GM12878 (cell line): ENCODE measurements around the gene SPRYD3. TPM values are rescaled to one million over a fixed set of nuclear protein-coding genes. Genes with fewer than 3 reads are reported as not detected.

Experiments used
- ATAC-seq: fragments of 200-7000 bp; cut with Tn5 transposase; 3 replicates; pipeline ENCODE4 v1.9.1; 2020; ENCODE audit warnings: mild to moderate bottlenecking, moderate library complexity
- BruUV-seq: library from RNA; stranded (reverse); fragments of 400-500 nt; replicated peaks from 2 replicates; lab custom pipeline; 2021; lab: Mats Ljungman, UMichigan
- CTCF ChIA-PET: fragments of 300-600 bp; sonication (Branson Sonifier 250); formaldehyde crosslinking; extraction: SDS; loops from one replicate; lab custom pipeline; 2021; ENCODE audit warnings: inconsistent platforms; lab: Yijun Ruan, JAX
- POLR2A ChIA-PET: fragments of 350-600 bp; formaldehyde crosslinking; extraction: SDS; loops from one replicate; lab custom pipeline; 2021; ENCODE audit warnings: inconsistent platforms; lab: Charles Lee
- RAD21 ChIA-PET: fragments of 300-600 bp; sonication (Branson Sonifier 250); formaldehyde crosslinking; loops from one replicate; lab custom pipeline; 2023; ENCODE audit warnings: antibody characterized with exemption; ENCODE audit not compliant: unreplicated experiment; lab: Charles Lee
- SMC1A ChIA-PET: fragments of 300-600 bp; sonication (Branson Sonifier 250); formaldehyde crosslinking; loops from one replicate; lab custom pipeline; 2023; ENCODE audit not compliant: unreplicated experiment, uncharacterized antibody; lab: Charles Lee
- DNase-seq: peaks from one replicate; pipeline ENCODE4 v3.0.0-alpha.2; 2011; ENCODE audit warnings: low read depth, low spot score
- FAIRE-seq: peaks from 3 replicates; lab custom pipeline; 2011; peaks lifted over from hg19 to GRCh38; lab: Jason Lieb, UNC
- H2AFZ ChIP-seq: 2 replicates; pipeline ENCODE4 v1.6.0; 2011; ENCODE audit warnings: low read depth, low read length, control low read depth; ENCODE audit not compliant: control insufficient read depth
- H3K27ac ChIP-seq: 2 replicates; pipeline ENCODE4 v1.5.1; 2011; ENCODE audit warnings: control low read depth; ENCODE audit not compliant: control insufficient read depth, insufficient read depth
- H3K27me3 ChIP-seq, 2 experiments: replicated peaks in 1 of 2; 2 replicates each; pipeline versions ENCODE4 v1.6.0 to v1.6.1; 2011; ENCODE audit warnings: low read length in 1 of 2; ENCODE audit not compliant: control insufficient read depth in 2 of 2, insufficient read depth in 2 of 2
- H3K36me3 ChIP-seq, 2 experiments: 2 replicates each; pipeline ENCODE4 v1.5.1; 2011; ENCODE audit warnings: low read length in 1 of 2; ENCODE audit not compliant: control insufficient read depth in 2 of 2, insufficient read depth in 2 of 2
- H3K4me1 ChIP-seq: 2 replicates; pipeline ENCODE4 v1.6.1; 2011; ENCODE audit warnings: mild to moderate bottlenecking, low read length, moderate library complexity, mixed read lengths; ENCODE audit not compliant: control insufficient read depth, insufficient read depth
- H3K4me2 ChIP-seq: 2 replicates; pipeline ENCODE4 v1.6.0; 2011; ENCODE audit warnings: control low read depth; ENCODE audit not compliant: control insufficient read depth, insufficient read depth
- H3K4me3 ChIP-seq: fragments of 200-600 bp; sonication (generic); 2 replicates; pipeline ENCODE4 v1.5.1; 2016
- H3K79me2 ChIP-seq: 2 replicates; pipeline ENCODE4 v1.6.0; 2011; ENCODE audit warnings: low read length; ENCODE audit not compliant: control insufficient read depth, insufficient read depth
- H3K9ac ChIP-seq: 2 replicates; pipeline ENCODE4 v1.8.0; 2011; ENCODE audit warnings: low read length, control low read depth, mixed read lengths; ENCODE audit not compliant: control insufficient read depth, insufficient read depth
- H3K9me3 ChIP-seq: replicated peaks from 3 replicates; pipeline ENCODE4 v1.5.1; 2011; ENCODE audit warnings: mild to moderate bottlenecking, low read length; ENCODE audit not compliant: control insufficient read depth, insufficient read depth
- H4K20me1 ChIP-seq: 2 replicates; pipeline ENCODE4 v1.6.0; 2011; ENCODE audit not compliant: control insufficient read depth, insufficient read depth
- DPF2 ChIP-seq: fragments of 450-650 bp; IDR thresholded peaks from 2 replicates; pipeline ENCODE4 v1.6.1; 2017; ENCODE audit warnings: mild to moderate bottlenecking
- EED ChIP-seq: sonication (generic); IDR thresholded peaks from 2 replicates; pipeline ENCODE4 v1.6.1; 2016; ENCODE audit warnings: antibody characterized with exemption, low read depth
- IKZF2 ChIP-seq, 2 experiments: fragments of 450-650 bp; IDR thresholded peaks; 2 replicates each; pipeline ENCODE4 v1.6.1; 2017; ENCODE audit warnings: mild to moderate bottlenecking in 2 of 2, moderate library complexity in 2 of 2
- KDM1A ChIP-seq: fragments of 200-600 bp; sonication (generic); IDR thresholded peaks from 2 replicates; pipeline ENCODE4 v1.6.1; 2016; ENCODE audit warnings: borderline replicate concordance
- PAX8 ChIP-seq: fragments of 450-650 bp; IDR thresholded peaks from 2 replicates; pipeline ENCODE4 v1.6.1; 2017; ENCODE audit warnings: mild to moderate bottlenecking, moderate library complexity
- SMAD1 ChIP-seq: fragments of 450-650 bp; IDR thresholded peaks from 2 replicates; pipeline ENCODE4 v1.6.1; 2018; ENCODE audit warnings: mild to moderate bottlenecking, low read depth; ENCODE audit not compliant: partially characterized antibody
- WGBS: methylation state at CpG from one replicate; pipeline ENCODE4 v1.1.6; 2016; ENCODE audit warnings: low lambda C conversion rate; ENCODE audit not compliant: insufficient replicate concordance, insufficient coverage; ENCODE audit errors: missing lambda C conversion rate; 5-methylcytosine and 5-hydroxymethylcytosine counted together
- in situ Hi-C: fragments of 300-500 bp; cut with MboI; formaldehyde crosslinking; loops from 9 replicates; pipeline ENCODE4 v1.14.3; 2018; ENCODE audit warnings: mixed read lengths
- intact Hi-C: fragments of 100-400 bp; cut with micrococcal nuclease; formaldehyde crosslinking; loops from one replicate; pipeline ENCODE4 v1.14.2; 2022; ENCODE audit not compliant: unreplicated experiment
- polyA plus RNA-seq, 11 experiments: library from polyadenylated mRNA; depleted of rRNA in 4 of 11; unstranded in 6 of 11; stranded (reverse) in 5 of 11; fragments of >200 nt; fragmentation: Nextera tagmentation in 4 of 11; fragmentation: Illumina TruSeq in 1 of 11; extraction: Ambion mirVana in 4 of 11; extraction: Trizol in 1 of 11; gene quantifications; 1 replicate in 1 of 11; 2 replicates in 10 of 11; pipeline versions ENCODE4 v1.2.1 to v1.2.3, GENCODE V29; 2011 to 2016; ENCODE audit warnings: inconsistent platforms in 2 of 11, missing spikeins in 2 of 11, low read depth in 1 of 11
- total RNA-seq, 4 experiments: library from RNA; depleted of rRNA in 3 of 4; stranded (reverse); fragments of >200 nt in 3 of 4; fragmentation: Illumina TruSeq in 1 of 4; extraction: Trizol in 1 of 4; gene quantifications; 2 replicates each; pipeline versions ENCODE4 v1.2.1 to v1.2.3, GENCODE V29; 2013 to 2021
- TF ChIP-seq, protein P1 (sequence below): fragments of 450-650 bp; IDR thresholded peaks from 2 replicates; pipeline ENCODE4 v1.6.1; 2017; ENCODE audit warnings: mild to moderate bottlenecking, low read depth, inconsistent platforms; ENCODE audit not compliant: poor library complexity, severe bottlenecking
- TF ChIP-seq, protein P2 (sequence below): fragments of 450-650 bp; formaldehyde crosslinking; IDR thresholded peaks from 2 replicates; pipeline ENCODE4 v1.4.0; 2020; ENCODE audit warnings: mild to moderate bottlenecking, moderate library complexity

Gene SPRYD3
- total and polyA plus RNA-seq, 10 of the 15 experiments (the other 5 are each of a cell fraction or from before 2014, with no cell fraction given) = 2.3 to 26.4 (median 20.2) TPM

DNA sequence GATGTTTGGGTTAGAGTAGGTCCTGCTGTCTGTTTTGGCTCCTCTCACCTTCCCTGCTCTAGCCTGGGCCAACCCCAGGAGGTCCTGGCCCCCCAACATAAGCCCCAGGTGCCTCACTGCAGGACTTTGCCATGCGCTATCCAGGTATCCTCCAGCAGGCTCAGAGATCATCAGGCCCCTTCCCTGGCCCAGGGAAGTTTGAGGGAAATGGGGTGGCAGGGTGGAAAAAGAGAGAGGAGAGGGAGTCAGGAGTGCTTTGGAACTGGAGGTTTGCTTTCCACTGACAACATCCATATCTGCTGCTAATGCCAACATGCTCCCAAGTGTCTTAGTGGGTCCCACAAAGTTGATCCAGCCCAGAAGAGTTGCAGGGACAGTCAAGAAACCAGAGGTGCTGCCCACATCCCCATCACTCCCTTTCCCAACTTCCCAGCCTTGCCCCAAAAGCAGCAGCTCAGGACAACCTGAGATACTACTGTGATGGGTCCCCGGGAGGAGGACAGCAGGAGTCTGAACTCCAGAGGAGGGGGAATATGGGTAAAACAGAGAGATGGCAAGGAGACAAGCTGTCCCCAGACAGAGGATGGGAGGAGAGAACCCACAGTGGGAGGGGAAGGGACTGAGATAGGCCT lies 28.6 kb downstream of the SPRYD3 start:
- Histone ChIP-seq H4K20me1 (no peaks in the 10 kb centered on the region; the same call in 1 of the 2 replicates), H3K79me2 (no peaks in the 10 kb centered on the region), H2AFZ (no peak overlapping the region), H3K4me3 (no peak overlapping the region), H3K27ac (no peak overlapping the region), H3K4me1 (peaks cover 21% of the 10 kb centered on the region), H3K9me3 (no peaks in the 10 kb centered on the region), H3K36me3 (no peaks in the 10 kb centered on the region), H3K4me2 (no peak overlapping the region), H3K27me3 (no peaks in the 10 kb centered on the region), H3K9ac (no peak overlapping the region)
- CTCF ChIA-PET = interaction anchor here (0.9 to 1.5 kb wide), 5 partner anchors 10 to 49 kb away, joined by 3 to 6 read pairs (median 4); partner anchors contain the start of gene SPRYD3
- in situ Hi-C loops (no loop called here), intact Hi-C loops (loop anchor here (5.0 kb wide), 1 partner anchor 47 kb away; the partner anchor contains the start of gene IGFBP6)
- 46% methylated on average over 2 of the region's 2 CpGs for WGBS
- RAD21 ChIA-PET = no interaction called here
- no peak for DNase-seq
- no peak for ATAC-seq
- no TSS peak for BruUV-seq
- SMC1A ChIA-PET = interaction anchor here (1.2 kb wide), 1 partner anchor 49 kb away, joined by 3 read pairs; no protein-coding TSS in a partner anchor
- TF ChIP-seq KDM1A (no peak), SMAD1 (no peak)
- no peak for FAIRE-seq
- POLR2A ChIA-PET = interaction anchor here (0.7 to 1.0 kb wide), 2 partner anchors 130 to 269 kb away, joined by 3 to 4 read pairs; no protein-coding TSS in a partner anchor

DNA sequence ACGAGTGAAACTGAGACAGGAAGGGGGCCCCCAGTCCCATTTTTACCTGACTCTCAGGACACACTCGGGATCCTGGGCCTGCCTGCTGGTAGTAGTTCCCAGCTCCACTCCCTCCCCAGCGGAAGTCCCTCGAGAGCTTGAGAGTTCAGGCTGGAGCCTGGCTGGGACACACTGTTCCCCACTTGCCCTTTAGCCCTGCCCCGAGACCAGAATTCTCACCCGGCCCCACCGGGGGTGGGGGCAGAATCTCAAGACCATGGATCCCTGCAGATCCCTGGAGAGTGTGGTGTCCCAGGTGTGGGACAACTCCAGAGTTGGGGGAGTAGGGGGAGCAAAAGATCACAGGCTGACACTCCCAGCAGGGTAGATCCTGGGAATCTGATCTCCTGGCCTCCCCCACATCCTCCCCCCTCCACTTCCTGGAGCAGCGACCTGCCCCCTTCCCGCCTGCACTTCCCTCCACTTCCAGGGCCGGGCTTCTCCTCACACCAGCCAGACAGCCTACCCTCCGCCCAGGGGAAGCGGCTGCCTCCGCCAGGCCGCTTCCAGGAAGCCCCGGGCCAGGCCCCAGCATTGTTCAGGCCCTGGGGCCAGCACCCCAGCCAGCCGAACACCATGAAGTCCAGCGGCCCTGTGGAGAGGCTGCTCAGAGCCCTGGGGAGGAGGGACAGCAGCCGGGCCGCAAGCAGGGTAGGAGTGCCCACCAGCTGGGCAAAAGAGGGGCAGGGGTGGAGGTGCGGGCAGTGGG lies 29.4 kb downstream of the SPRYD3 start, which contains the start of gene TNS2:
Gene TNS2, plus strand, starts transcription at position 495 of the 748 bp plus-strand sequence. Its CDS starts 121 bp downstream, at position 616.
- Histone ChIP-seq H3K4me1 (peaks cover 21% of the 10 kb centered on the region), H3K9ac (no peak within 1 kb of the TSS), H3K27ac (no peak within 1 kb of the TSS), H3K4me3 (no peak within 1 kb of the TSS), H3K79me2 (no peaks in the 10 kb centered on the region), H3K4me2 (no peak within 1 kb of the TSS), H4K20me1 (no peaks in the 10 kb centered on the region; the same call in 1 of the 2 replicates), H3K36me3 (no peaks in the 10 kb centered on the region), H3K27me3 (no peaks in the 10 kb centered on the region), H2AFZ (no peak within 1 kb of the TSS), H3K9me3 (no peaks in the 10 kb centered on the region)
- ChIA-PET SMC1A (interaction anchor here (1.1 kb wide), 1 partner anchor 53 kb away, joined by 3 read pairs; no protein-coding TSS in a partner anchor), CTCF (interaction anchor here (1.0 to 2.1 kb wide), 3 partner anchors 12 to 49 kb away, joined by 3 to 12 read pairs (median 4); partner anchors contain the start of gene SPRYD3), POLR2A (no interaction called here), RAD21 (interaction anchor here (1.2 kb wide), 1 partner anchor 35 kb away, joined by 4 read pairs; no protein-coding TSS in a partner anchor)
- no peak for FAIRE-seq
- no TSS peak for BruUV-seq
- intact Hi-C loops (loop anchor here (5.0 kb wide), 1 partner anchor 48 kb away; the partner anchor contains the start of gene IGFBP6), in situ Hi-C loops (no loop called here)
- DNase-seq = no peak
- no peak for ATAC-seq
- WGBS = 54% methylated on average over 17 of the region's 20 CpGs
- TF ChIP-seq IKZF2 (IDR thresholded peaks at IDR 0.05) = no peak
- TF ChIP-seq, protein P1, sequence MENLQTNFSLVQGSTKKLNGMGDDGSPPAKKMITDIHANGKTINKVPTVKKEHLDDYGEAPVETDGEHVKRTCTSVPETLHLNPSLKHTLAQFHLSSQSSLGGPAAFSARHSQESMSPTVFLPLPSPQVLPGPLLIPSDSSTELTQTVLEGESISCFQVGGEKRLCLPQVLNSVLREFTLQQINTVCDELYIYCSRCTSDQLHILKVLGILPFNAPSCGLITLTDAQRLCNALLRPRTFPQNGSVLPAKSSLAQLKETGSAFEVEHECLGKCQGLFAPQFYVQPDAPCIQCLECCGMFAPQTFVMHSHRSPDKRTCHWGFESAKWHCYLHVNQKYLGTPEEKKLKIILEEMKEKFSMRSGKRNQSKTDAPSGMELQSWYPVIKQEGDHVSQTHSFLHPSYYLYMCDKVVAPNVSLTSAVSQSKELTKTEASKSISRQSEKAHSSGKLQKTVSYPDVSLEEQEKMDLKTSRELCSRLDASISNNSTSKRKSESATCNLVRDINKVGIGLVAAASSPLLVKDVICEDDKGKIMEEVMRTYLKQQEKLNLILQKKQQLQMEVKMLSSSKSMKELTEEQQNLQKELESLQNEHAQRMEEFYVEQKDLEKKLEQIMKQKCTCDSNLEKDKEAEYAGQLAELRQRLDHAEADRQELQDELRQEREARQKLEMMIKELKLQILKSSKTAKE = no peak
- TF ChIP-seq EED = no peak
- no peak for TF ChIP-seq KDM1A
- no peak for TF ChIP-seq DPF2
- TF ChIP-seq, protein P2, sequence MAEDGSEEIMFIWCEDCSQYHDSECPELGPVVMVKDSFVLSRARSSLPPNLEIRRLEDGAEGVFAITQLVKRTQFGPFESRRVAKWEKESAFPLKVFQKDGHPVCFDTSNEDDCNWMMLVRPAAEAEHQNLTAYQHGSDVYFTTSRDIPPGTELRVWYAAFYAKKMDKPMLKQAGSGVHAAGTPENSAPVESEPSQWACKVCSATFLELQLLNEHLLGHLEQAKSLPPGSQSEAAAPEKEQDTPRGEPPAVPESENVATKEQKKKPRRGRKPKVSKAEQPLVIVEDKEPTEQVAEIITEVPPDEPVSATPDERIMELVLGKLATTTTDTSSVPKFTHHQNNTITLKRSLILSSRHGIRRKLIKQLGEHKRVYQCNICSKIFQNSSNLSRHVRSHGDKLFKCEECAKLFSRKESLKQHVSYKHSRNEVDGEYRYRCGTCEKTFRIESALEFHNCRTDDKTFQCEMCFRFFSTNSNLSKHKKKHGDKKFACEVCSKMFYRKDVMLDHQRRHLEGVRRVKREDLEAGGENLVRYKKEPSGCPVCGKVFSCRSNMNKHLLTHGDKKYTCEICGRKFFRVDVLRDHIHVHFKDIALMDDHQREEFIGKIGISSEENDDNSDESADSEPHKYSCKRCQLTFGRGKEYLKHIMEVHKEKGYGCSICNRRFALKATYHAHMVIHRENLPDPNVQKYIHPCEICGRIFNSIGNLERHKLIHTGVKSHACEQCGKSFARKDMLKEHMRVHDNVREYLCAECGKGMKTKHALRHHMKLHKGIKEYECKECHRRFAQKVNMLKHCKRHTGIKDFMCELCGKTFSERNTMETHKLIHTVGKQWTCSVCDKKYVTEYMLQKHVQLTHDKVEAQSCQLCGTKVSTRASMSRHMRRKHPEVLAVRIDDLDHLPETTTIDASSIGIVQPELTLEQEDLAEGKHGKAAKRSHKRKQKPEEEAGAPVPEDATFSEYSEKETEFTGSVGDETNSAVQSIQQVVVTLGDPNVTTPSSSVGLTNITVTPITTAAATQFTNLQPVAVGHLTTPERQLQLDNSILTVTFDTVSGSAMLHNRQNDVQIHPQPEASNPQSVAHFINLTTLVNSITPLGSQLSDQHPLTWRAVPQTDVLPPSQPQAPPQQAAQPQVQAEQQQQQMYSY = no peak
- TF ChIP-seq PAX8 = no peak
